IPS-18a (cell line): ENCODE data around the gene IL18BP.

Experiments
- H3K27ac ChIP-seq: one replicate; pipeline ENCODE4 v1.5.1; 2013; ENCODE audit warnings: low read length
- H3K27me3 ChIP-seq: one replicate; pipeline ENCODE4 v1.6.1; 2013; ENCODE audit warnings: mild to moderate bottlenecking, low read length; ENCODE audit not compliant: control insufficient read depth, insufficient read depth
- H3K36me3 ChIP-seq: one replicate; pipeline ENCODE4 v1.6.1; 2013; ENCODE audit warnings: low read depth, low read length; ENCODE audit not compliant: control insufficient read depth
- H3K4me1 ChIP-seq: one replicate; pipeline ENCODE4 v1.6.1; 2013; ENCODE audit warnings: low read depth, low read length; ENCODE audit not compliant: control insufficient read depth
- H3K4me3 ChIP-seq: one replicate; pipeline ENCODE4 v1.5.1; 2013; ENCODE audit warnings: low read length
- H3K9ac ChIP-seq: one replicate; pipeline ENCODE4 v1.6.1; 2013; ENCODE audit warnings: mild to moderate bottlenecking, low read length, moderate library complexity
- H3K9me3 ChIP-seq: one replicate; pipeline ENCODE4 v1.6.1; 2013; ENCODE audit warnings: low read depth, low read length; ENCODE audit not compliant: control insufficient read depth

IL18BP gene

GRCh38 chr11:72014761-72015320 lies 16.1 kb downstream of the IL18BP start:
- Histone ChIP-seq H3K4me1 (no peaks in the 10 kb centered on the region), H3K36me3 (peaks cover 94% of the 10 kb centered on the region), H3K9me3 (no peaks in the 10 kb centered on the region), H3K27me3 (no peaks in the 10 kb centered on the region), H3K4me3 (no peak overlapping the region), H3K9ac (no peak overlapping the region), H3K27ac (no peak overlapping the region)

- H3K4me3 ChIP-seq = no peak overlapping the region
- H3K27me3 ChIP-seq = no peaks in the 10 kb centered on the region
- H3K9ac ChIP-seq = no peak overlapping the region
- H3K9me3 ChIP-seq = no peaks in the 10 kb centered on the region
- peaks cover 98% of the 10 kb centered on the region for H3K36me3 ChIP-seq
- no peaks in the 10 kb centered on the region for H3K4me1 ChIP-seq
- H3K27ac ChIP-seq = no peak overlapping the region
These were observed 16.9 kb downstream of the IL18BP start for GRCh38 chr11:72015511-72016061.

GRCh38 chr11:72018171-72018570 lies 19.5 kb downstream of the IL18BP start:
- Histone ChIP-seq H3K27ac (no peak overlapping the region), H3K9me3 (no peaks in the 10 kb centered on the region), H3K36me3 (peaks cover 97% of the 10 kb centered on the region), H3K27me3 (no peaks in the 10 kb centered on the region), H3K9ac (no peak overlapping the region), H3K4me1 (no peaks in the 10 kb centered on the region), H3K4me3 (no peak overlapping the region)

GRCh38 chr11:72023335-72023734 lies 24.6 kb downstream of the IL18BP start:
- Histone ChIP-seq H3K36me3 (peaks cover 74% of the 10 kb centered on the region), H3K27me3 (no peaks in the 10 kb centered on the region), H3K9me3 (no peaks in the 10 kb centered on the region), H3K9ac (no peak overlapping the region), H3K4me3 (no peak overlapping the region), H3K4me1 (no peaks in the 10 kb centered on the region), H3K27ac (no peak overlapping the region)

- Histone ChIP-seq H3K4me1 (no peaks in the 10 kb centered on the region), H3K9ac (no peak overlapping the region), H3K36me3 (peaks cover 74% of the 10 kb centered on the region), H3K4me3 (no peak overlapping the region), H3K27ac (no peak overlapping the region), H3K27me3 (no peaks in the 10 kb centered on the region), H3K9me3 (no peaks in the 10 kb centered on the region)
These were observed 25.5 kb downstream of the IL18BP start for GRCh38 chr11:72024069-72024754.

- Histone ChIP-seq H3K9ac (no peak overlapping the region), H3K27me3 (no peaks in the 10 kb centered on the region), H3K36me3 (peaks cover 67% of the 10 kb centered on the region), H3K4me3 (no peak overlapping the region), H3K9me3 (no peaks in the 10 kb centered on the region), H3K4me1 (no peaks in the 10 kb centered on the region), H3K27ac (no peak overlapping the region)
These were observed 27.4 kb downstream of the IL18BP start for GRCh38 chr11:72026090-72026489.

- H3K9me3 ChIP-seq = no peaks in the 10 kb centered on the region
- no peak overlapping the region for H3K4me3 ChIP-seq
- no peak overlapping the region for H3K9ac ChIP-seq
- H3K27me3 ChIP-seq = no peaks in the 10 kb centered on the region
- no peak overlapping the region for H3K27ac ChIP-seq
- no peaks in the 10 kb centered on the region for H3K4me1 ChIP-seq
- peaks cover 50% of the 10 kb centered on the region for H3K36me3 ChIP-seq
These were observed 31.9 kb downstream of the IL18BP start for GRCh38 chr11:72030472-72031045.

GRCh38 chr11:72036687-72037086 lies 38.0 kb downstream of the IL18BP start:
- no peak overlapping the region for H3K4me3 ChIP-seq
- H3K4me1 ChIP-seq = peaks cover 31% of the 10 kb centered on the region
- no peaks in the 10 kb centered on the region for H3K9me3 ChIP-seq
- peaks cover 19% of the 10 kb centered on the region for H3K36me3 ChIP-seq
- no peak overlapping the region for H3K27ac ChIP-seq
- H3K9ac ChIP-seq = no peak overlapping the region
- no peaks in the 10 kb centered on the region for H3K27me3 ChIP-seq

- Histone ChIP-seq H3K36me3 (peaks cover 15% of the 10 kb centered on the region), H3K27ac (peak overlapping the region; percentile 33), H3K4me3 (no peak overlapping the region), H3K27me3 (no peaks in the 10 kb centered on the region), H3K9ac (no peak overlapping the region), H3K9me3 (no peaks in the 10 kb centered on the region), H3K4me1 (peaks cover 41% of the 10 kb centered on the region)
These were observed 39.0 kb downstream of the IL18BP start for GRCh38 chr11:72037554-72038311.

- H3K27ac ChIP-seq = peak overlapping the region; percentile 33
- no peaks in the 10 kb centered on the region for H3K27me3 ChIP-seq
- H3K4me1 ChIP-seq = peaks cover 41% of the 10 kb centered on the region
- peak overlapping the region; percentile 61 for H3K4me3 ChIP-seq
- no peaks in the 10 kb centered on the region for H3K9me3 ChIP-seq
- H3K9ac ChIP-seq = no peak overlapping the region
- peaks cover 11% of the 10 kb centered on the region for H3K36me3 ChIP-seq
These were observed 39.8 kb downstream of the IL18BP start for GRCh38 chr11:72038491-72038890.

- Histone ChIP-seq H3K9me3 (no peaks in the 10 kb centered on the region), H3K9ac (peak overlapping the region; percentile 66), H3K27me3 (no peaks in the 10 kb centered on the region), H3K4me3 (peak overlapping the region; percentile 61), H3K4me1 (peaks cover 41% of the 10 kb centered on the region), H3K27ac (peak overlapping the region; percentile 69), H3K36me3 (peaks cover 4% of the 10 kb centered on the region)
These were observed 40.5 kb downstream of the IL18BP start for GRCh38 chr11:72039031-72039855.
